CD4-positive, alpha-beta T cell (primary cell): ENCODE data around the gene HOXA13. TPM values are rescaled to one million over a fixed set of nuclear protein-coding genes. Genes with fewer than 3 reads are reported as not detected.
A peak's percentile ranks its signal among the peaks of the same experiment; 100 is the strongest.

ENCODE experiments used
- ATAC-seq: fragments of 200-7000 bp; cut with Tn5 transposase; one replicate; pipeline ENCODE4 v1.10.0; 2022; ENCODE audit warnings: mild to moderate bottlenecking; ENCODE audit not compliant: poor library complexity
- CTCF ChIA-PET: fragments of 350-600 bp; sonication (Branson Sonifier 250); formaldehyde crosslinking; loops from one replicate; lab custom pipeline; 2021; ENCODE audit warnings: antibody characterized with exemption, inconsistent platforms; lab: Charles Lee
- POLR2A ChIA-PET: fragments of 350-600 bp; sonication (Branson Sonifier 250); formaldehyde crosslinking; loops from one replicate; lab custom pipeline; 2021; ENCODE audit warnings: antibody characterized with exemption, inconsistent platforms; lab: Charles Lee
- DNase-seq, 14 experiments: peaks; one replicate each; pipeline ENCODE4 v3.0.0-alpha.2; 2013 to 2020; ENCODE audit warnings: mixed read lengths in 2 of 14
- H3K27ac ChIP-seq, 2 donors: one replicate each; pipeline versions ENCODE4 v1.5.1 to v1.7.0; 2013; ENCODE audit warnings: low read length in 2 of 2, low read depth in 1 of 2, mild to moderate bottlenecking in 1 of 2
- H3K27me3 ChIP-seq, 2 experiments: 1 replicate in 1 of 2; 2 replicates in 1 of 2; pipeline versions ENCODE4 v1.6.1 to v1.7.0; 2013; ENCODE audit warnings: low read length in 2 of 2, control low read depth in 1 of 2, mild to moderate bottlenecking in 1 of 2, moderate library complexity in 1 of 2; ENCODE audit not compliant: insufficient read depth in 2 of 2, control insufficient read depth in 1 of 2
- H3K36me3 ChIP-seq: one replicate; pipeline ENCODE4 v1.6.1; 2013; ENCODE audit warnings: low read length, control low read depth; ENCODE audit not compliant: insufficient read depth
- H3K4me1 ChIP-seq: one replicate; pipeline ENCODE4 v1.6.1; 2013; ENCODE audit warnings: low read length, control low read depth; ENCODE audit not compliant: insufficient read depth
- H3K4me3 ChIP-seq: one replicate; pipeline ENCODE4 v1.5.1; 2013; ENCODE audit warnings: mild to moderate bottlenecking, low read length, moderate library complexity
- H3K9me3 ChIP-seq, 2 experiments: 1 replicate in 1 of 2; 2 replicates in 1 of 2; pipeline versions ENCODE4 v1.6.1 to v1.7.0; 2013; ENCODE audit warnings: low read length in 2 of 2, mild to moderate bottlenecking in 2 of 2, control low read depth in 1 of 2, moderate library complexity in 1 of 2; ENCODE audit not compliant: control insufficient read depth in 1 of 2, insufficient read depth in 1 of 2
- H3K27ac Mint-ChIP-seq: one replicate; pipeline ENCODE4 v1.8.0; 2020; ENCODE audit warnings: mixed read lengths
- H3K27me3 Mint-ChIP-seq: one replicate; pipeline ENCODE4 v1.8.0; 2021; ENCODE audit warnings: mixed read lengths
- H3K36me3 Mint-ChIP-seq: one replicate; pipeline ENCODE4 v1.8.0; 2021; ENCODE audit warnings: low read depth, mixed read lengths
- H3K4me1 Mint-ChIP-seq: one replicate; pipeline ENCODE4 v1.8.0; 2021; ENCODE audit warnings: low read depth, mixed read lengths
- H3K4me3 Mint-ChIP-seq: one replicate; pipeline ENCODE4 v1.8.0; 2020; ENCODE audit warnings: mild to moderate bottlenecking, mixed read lengths
- H3K9me3 Mint-ChIP-seq: one replicate; pipeline ENCODE4 v1.8.0; 2020; ENCODE audit warnings: mixed read lengths
- CTCF ChIP-seq: fragments of 200-600 bp; IDR thresholded peaks from one replicate; pipeline ENCODE4 v1.8.0; 2022; ENCODE audit warnings: antibody characterized with exemption, mild to moderate bottlenecking
- intact Hi-C, 2 experiments: fragments of 100-400 bp; cut with DNase I in 1 of 2; cut with micrococcal nuclease in 1 of 2; formaldehyde crosslinking; loops; one replicate each; pipeline versions ENCODE4 v1.15.1 to v1.9.0; 2023 to 2025; cut with DNase I, micrococcal nuclease
- total RNA-seq, 174 experiments: library from RNA in 2 of 174; stranded (reverse) in 2 of 174; gene quantifications; one replicate each; pipeline ENCODE4 v1.2.3 and lab custom pipeline; 2021 to 2026

The HOXA13 gene
- total RNA-seq, 2 experiments from 2014 or later, result not detected

DNA sequence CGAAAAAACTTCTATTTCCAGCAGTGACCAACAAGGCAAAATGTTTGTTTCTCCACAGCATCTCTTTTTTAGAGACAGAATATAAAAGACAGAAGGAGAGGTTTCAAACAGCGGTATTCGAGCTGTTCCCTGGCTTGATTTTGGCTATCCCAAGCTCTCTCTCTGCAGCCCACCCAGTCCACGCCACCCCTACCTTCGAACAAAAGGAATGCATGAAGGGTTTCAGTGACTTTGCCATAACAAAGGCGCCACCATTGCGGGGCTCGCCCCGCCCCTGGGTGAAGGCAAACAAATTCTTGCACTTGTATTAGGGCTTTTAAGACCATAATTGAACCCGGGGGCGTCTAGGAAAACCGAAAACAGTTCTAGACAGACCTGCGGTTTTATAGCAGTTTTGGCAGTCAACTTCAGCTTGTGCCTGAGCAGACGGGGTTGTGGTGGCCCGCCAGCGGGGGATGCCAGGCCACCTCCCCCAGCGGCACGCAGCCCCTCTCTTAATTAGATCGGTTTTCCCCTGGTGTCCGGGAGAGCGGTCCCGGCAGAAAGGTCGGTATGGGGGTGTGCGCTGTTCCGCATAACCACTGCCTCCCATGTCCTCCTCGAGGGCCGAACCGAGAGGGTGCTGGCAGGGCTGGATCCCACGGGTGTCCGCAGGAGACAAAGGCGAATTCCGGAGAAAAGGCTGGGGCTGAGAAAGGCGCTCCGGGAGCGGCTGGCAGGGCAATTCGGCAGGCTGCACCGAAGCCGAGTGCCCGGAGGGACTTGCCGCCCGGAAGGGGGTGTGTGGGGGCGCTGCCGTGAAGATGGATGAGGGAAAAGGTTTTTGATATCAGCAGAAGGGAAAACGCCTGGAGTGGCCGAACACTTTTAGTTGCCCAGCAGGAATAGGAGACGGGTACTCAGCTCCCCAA lies 12.2 kb downstream of the HOXA13 start:
- H3K27me3 Mint-ChIP-seq, result peaks cover 97% of the 10 kb centered on the region
- H3K9me3 Mint-ChIP-seq, result no peaks in the 10 kb centered on the region
- H3K27ac ChIP-seq, result no peak overlapping the region
- H3K27ac Mint-ChIP-seq, result peak overlapping the region; percentile 49
- no peaks in the 10 kb centered on the region for H3K36me3 ChIP-seq
- ATAC-seq (no peak), DNase-seq (peak in 2 of 14 experiments; percentile 3 to 33)
- no peaks in the 10 kb centered on the region for H3K36me3 Mint-ChIP-seq
- CTCF ChIA-PET, result interaction anchor here (1.3 to 3.8 kb wide), 4 partner anchors 8 to 27 kb away, joined by 3 to 14 read pairs (median 8); no protein-coding TSS in a partner anchor
- H3K4me1 Mint-ChIP-seq, result peaks cover 79% of the 10 kb centered on the region
- peak overlapping the region; percentile 79 for H3K4me3 Mint-ChIP-seq
- POLR2A ChIA-PET, result interaction anchor here (0.5 to 2.8 kb wide), 8 partner anchors 8 to 765 kb away, joined by 3 to 13 read pairs (median 4); no protein-coding TSS in a partner anchor
- H3K9me3 ChIP-seq, result peaks cover 0 to 70% of the 10 kb centered on the region in 2 experiments
- H3K4me1 ChIP-seq, result peaks cover 78% of the 10 kb centered on the region
- peak overlapping the region; percentile 38 for H3K4me3 ChIP-seq
- no peak for TF ChIP-seq CTCF
- H3K27me3 ChIP-seq, result peaks cover 94 to 96% of the 10 kb centered on the region in 2 experiments
- intact Hi-C loops, result loop anchor here in 1 of 2 experiments (2.0 to 5.0 kb wide), 3 partner anchors 15 to 1330 kb away; partner anchors contain the start of gene HOXA3

GRCh38 chr7:27186668-27187474 lies 13.0 kb downstream of the HOXA13 start:
- POLR2A ChIA-PET, result interaction anchor here (0.7 to 2.8 kb wide), 8 partner anchors 8 to 766 kb away, joined by 3 to 13 read pairs (median 3); partner anchors contain the start of gene HOXA13
- H3K36me3 ChIP-seq, result no peaks in the 10 kb centered on the region
- CTCF ChIA-PET, result interaction anchor here (1.3 to 3.8 kb wide), 6 partner anchors 7 to 36 kb away, joined by 3 to 14 read pairs (median 7); no protein-coding TSS in a partner anchor
- Mint-ChIP-seq H3K4me3 (peak overlapping the region; percentile 82), H3K27me3 (peaks cover 97% of the 10 kb centered on the region), H3K36me3 (no peaks in the 10 kb centered on the region), H3K4me1 (peaks cover 71% of the 10 kb centered on the region), H3K27ac (peak overlapping the region; percentile 81), H3K9me3 (no peaks in the 10 kb centered on the region)
- H3K4me3 ChIP-seq, result no peak overlapping the region
- DNase-seq, result no peak
- H3K27ac ChIP-seq, result no peak overlapping the region
- peaks cover 96 to 98% of the 10 kb centered on the region in 2 experiments for H3K27me3 ChIP-seq
- no peak for TF ChIP-seq CTCF
- peaks cover 70% of the 10 kb centered on the region for H3K4me1 ChIP-seq
- intact Hi-C loops, result loop anchor here in 1 of 2 experiments (2.0 to 5.0 kb wide), 3 partner anchors 14 to 1330 kb away; partner anchors contain the start of gene HOXA3
- no peak for ATAC-seq
- H3K9me3 ChIP-seq, result peaks cover 0 to 66% of the 10 kb centered on the region in 2 experiments
